NCI-H128 (cell line): ENCODE results near the gene GALNT9.
"Not testable (repeated sequence)": the region's sequence is repeated elsewhere in the genome, so short reads cannot be mapped to it uniquely, and the experiment has no call there.

Experiments
- DNase-seq: peaks from one replicate; lab custom pipeline; 2025; ENCODE audit not compliant: unreplicated experiment; lab: John Stamatoyannopoulos, UW

GALNT9 gene

DNA sequence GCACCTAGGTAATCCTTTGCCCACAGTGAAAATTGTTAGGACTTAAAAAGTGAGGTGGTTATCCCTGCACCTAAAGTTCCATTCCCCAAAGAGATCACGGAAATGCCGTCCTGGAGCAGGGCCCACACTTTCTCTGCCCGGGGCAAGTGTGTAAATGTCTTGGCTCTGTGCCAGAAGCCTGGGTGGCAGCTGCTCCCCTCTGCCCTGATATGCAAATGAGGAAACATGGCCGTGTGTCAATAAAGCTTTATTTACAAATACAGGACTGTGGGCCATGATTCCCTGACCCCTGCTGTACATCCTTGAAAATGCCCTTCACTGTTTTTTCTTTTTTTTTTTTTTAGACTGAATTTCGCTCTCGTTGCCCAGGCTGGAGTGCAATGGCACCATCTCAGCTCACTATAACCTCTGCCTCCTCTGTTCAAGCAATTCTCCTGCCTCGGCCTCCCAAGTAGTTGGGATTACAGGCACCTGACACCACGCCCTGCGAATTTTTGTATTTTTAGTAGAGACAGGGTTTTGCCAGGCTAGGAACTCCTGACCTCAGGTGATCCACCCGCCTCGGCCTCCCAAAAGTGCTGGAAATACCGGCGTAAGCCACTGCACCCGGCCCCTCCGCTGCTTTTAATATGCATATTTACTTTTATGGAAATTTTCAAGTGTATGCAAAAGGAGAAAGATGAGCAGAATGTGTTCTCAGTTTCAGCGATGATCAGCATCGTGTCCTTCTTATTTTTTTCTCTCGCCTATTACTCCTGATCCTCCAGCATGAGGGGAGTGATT, 75.5 kb downstream of the GALNT9 start:
- no peak for DNase-seq

GRCh38 chr12:132252981-132253380, 76.4 kb downstream of the GALNT9 start:
- not testable (repeated sequence) for DNase-seq

GRCh38 chr12:132251741-132252490, 77.5 kb downstream of the GALNT9 start:
- no peak for DNase-seq

DNA sequence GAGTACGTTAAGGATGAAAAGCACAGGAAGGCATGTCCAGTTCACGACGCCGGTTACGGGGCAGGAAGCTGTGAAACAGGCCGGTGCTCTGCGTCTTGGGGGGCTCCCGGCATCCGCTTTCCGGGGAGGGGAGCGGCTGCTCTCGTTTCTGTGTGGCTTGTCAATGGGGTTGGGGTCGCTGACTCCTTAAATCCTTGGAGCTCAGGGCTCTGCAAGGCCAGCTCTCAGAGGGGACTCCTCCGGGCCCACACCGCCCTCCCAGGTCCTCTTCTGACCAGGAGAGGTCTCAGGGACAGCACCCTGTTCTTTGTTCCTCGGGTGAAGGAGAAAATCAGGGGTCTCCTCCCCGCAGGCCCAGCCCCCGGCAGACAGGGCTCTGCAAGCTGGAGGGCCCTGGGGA, 78.1 kb downstream of the GALNT9 start:
- no peak for DNase-seq

- DNase-seq, result no peak
Observed at GRCh38 chr12:132250707-132251106, 78.7 kb downstream of the GALNT9 start.

- DNase-seq, result no peak
Observed at GRCh38 chr12:132249689-132250478, 79.5 kb downstream of the GALNT9 start.

DNA sequence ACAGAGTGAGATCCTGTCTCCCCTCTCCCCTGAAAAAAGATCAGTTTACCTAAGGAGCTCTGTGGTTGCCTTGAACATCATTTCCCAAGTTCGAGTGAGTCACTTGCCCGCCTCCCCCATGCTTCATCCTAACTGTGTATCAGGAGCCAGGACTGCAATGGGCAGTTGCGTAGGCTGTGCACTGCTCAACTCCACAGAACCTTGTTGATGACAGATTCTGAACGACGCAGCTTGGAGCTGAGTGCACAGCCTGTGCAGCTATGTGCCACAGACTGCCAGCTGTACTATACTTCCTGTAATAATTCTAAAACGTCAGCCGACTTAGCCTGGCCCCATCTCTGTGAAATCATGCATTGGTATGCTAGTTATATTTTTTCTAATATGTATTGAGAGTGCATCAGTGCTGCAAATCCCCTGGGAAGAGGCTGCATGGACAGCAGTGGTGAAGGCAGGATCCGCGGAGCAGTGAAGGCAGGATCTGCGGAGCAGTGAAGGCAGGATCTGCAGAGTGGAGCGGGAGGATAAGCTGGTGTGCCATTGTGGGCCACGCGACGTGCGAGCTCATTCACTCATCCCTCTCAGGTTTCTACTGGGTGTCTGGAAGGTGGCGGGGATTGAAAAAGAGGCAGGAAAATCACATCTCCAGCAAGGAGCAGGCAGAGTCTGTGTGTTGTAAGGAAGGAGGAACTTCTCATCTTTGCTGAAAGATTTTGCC, 80.8 kb downstream of the GALNT9 start:
- no peak for DNase-seq

- DNase-seq, result no peak
Observed at GRCh38 chr12:132247718-132248452, 81.5 kb downstream of the GALNT9 start.

- DNase-seq, result no peak
Observed at GRCh38 chr12:132246997-132247717, 82.2 kb downstream of the GALNT9 start.

DNA sequence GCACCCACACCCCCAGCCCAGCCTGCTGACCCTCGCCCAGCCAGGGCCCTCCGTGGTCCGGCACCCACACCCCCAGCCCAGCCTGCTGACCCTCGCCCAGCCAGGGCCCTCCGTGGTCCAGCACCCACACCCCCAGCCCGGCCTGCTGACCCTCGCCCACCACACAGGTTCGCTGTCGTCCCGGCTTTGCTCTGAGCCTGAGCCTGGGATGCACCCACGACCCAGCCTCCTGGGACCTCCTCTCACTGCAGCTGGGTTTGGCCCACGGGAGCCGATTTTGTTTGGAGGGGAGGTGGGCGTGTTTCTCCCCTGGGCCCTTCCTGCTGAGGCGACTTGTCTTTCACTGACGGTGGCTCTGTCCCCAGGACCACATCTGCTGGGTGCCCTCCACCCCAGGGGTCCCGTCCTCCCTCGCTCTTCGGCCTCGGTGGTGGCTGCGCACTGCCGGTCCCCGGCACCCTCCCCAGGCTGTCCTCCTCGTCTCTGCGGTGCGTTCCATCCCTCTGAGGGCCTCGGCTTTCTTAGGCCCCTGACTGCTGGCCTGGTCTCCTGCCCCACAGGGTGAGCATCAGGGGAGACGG, 83.8 kb downstream of the GALNT9 start:
- no peak for DNase-seq

GRCh38 chr12:132244724-132245295, 84.6 kb downstream of the GALNT9 start:
- DNase-seq, result no peak

DNA sequence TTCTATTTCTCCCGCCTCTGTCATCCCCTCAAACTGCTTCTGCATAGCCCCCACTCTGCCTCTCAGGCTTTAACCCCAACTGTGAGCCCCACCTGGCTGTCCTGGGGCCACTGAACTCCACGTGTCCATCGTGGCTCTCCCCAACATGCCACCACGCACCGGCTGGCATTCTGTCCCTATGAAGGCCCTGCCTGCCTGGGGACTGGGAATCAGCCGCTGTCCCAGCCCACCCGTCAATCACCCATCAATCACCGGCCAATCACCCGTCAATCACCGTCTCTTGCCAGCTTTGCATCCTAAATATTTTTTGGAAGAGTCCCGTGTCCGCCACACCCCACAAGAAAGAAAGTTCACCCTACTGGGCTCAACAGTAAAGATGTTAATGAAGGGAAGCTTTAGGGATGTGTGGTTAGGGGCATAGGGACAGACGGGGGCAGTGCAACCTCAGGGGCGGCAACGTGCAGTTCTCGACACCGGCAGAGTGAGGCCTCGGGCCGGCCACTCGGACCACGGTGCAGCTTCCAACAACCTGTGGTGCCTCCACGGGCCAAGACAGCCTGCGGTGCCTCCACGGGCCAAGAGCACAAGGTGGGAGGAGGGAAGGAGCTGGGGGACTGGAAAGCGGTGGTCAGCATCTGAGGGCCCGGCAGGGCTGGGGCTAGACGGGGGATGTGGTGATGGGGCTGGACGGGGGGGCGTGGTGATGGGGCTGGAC, 85.6 kb downstream of the GALNT9 start:
- no peak for DNase-seq

DNA sequence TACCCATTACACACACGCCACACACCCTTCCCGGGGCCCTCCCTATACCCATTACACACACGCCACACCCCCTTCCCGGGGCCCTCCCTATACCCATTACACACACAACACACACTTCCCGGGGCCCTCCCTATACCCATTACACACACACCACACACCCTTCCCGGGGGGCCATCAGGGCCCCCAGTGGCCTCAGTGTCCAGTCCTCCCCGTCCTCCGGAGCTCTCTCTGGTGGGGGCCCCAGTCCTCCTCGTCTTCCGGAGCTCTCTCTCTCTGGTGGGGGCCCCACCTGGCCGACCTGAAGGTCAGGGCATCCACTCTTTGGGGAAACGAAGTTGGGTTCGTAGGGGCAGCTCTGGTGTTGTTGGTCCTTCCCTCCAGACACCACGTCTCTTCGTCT, 86.2 kb downstream of the GALNT9 start:
- not testable (repeated sequence) for DNase-seq

DNA sequence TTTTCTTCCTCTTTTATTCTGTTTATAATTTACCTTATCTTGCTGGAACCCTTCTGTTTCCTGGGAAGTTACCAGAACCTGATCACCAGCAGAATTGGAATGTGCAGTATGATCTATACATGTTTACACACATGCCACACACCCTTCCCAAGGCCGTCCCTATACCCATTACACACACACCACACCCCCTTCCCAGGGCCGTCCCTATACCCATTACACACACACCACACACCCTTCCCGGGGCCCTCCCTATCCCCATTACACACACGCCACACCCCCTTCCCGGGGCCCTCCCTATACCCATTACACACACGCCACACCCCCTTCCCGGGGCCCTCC, 88.8 kb downstream of the GALNT9 start:
- DNase-seq, result not testable (repeated sequence)

DNA sequence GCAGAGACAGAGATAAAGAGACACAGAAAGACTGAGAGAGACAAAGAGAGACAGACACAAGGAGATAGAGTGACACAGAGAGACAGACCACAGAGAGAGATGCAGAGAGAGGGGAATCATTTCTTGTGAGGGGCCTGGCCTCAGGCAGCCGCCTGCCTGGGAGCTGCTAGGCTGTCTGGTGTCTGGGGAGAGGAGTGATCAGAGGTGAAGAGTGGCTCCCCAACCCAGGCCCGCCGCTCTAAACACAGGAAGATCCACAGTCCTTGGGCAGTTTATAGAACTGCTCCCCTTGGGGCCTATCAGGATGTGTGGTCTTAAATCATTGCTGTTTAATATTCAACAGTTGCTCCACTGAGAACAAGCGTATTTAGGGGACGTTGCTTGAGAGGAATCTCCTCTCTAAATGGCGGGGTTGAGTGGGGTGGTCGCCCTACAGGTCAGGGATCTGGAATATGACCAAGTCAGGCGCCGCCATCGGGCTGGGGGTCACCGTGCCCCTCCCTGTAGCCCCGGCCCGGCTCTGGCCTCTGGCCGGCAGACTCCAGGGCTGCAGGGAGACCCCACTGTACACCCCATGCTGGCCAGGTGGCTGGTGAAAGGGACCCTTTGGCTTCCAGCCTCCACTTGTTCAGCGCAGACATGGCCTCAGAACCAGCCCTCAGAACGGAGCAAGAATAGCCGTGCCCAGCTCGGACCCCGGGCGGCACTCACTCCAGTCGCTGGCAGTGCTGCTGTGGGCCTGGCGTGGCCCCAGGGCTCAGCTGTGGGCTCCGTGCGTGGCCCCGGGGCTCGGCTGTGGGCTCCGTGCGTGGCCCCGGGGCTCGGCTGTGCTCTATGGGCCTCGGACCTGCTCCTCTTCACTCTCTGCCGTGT, 89.4 kb downstream of the GALNT9 start:
- no peak for DNase-seq

DNA sequence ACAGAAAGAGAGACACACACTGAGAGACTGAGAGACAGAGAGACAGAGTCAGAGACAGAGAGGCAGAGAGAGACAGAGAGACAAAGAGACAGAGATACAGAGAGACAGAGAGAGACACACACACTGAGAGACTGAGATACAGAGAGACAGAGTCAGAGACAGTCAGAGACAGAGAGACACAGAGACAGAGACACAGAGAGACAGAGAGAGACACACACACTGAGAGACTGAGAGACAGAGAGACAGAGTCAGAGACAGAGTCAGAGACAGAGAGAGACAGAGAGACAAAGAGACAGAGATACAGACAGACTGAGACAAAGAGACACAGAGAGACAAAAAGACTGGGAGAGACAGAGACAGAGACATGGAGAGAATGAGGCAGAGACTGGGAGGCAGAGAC, 90.0 kb downstream of the GALNT9 start:
- DNase-seq, result no peak

GRCh38 chr12:132238884-132239283, 90.5 kb downstream of the GALNT9 start:
- DNase-seq, result no peak

- DNase-seq, result no peak
Observed at GRCh38 chr12:132238488-132238854, 90.9 kb downstream of the GALNT9 start.
